Measurements from ENCODE around the gene TXNL4B.

GRCh38 chr16:72044296-72044695, 49.1 kb downstream of the TXNL4B start:
- TF ChIP-seq CTCF (IDR thresholded peaks at IDR 0.05 in 4 of 5, conservative IDR thresholded peaks at IDR 0.05 in 1 of 5) = no peak
- no peak for TF ChIP-seq POLR2A (IDR thresholded peaks at IDR 0.05)
